Stimulated activated CD8-positive, alpha-beta memory T cell treated with anti-CD3 and anti-CD28 coated beads, Interleukin-7, amount 100 ng/mL, for 4 hours (primary cell): ENCODE measurements around the gene TPM1.

Source experiments
- DNase-seq, 2 donors: peaks; one replicate each; pipeline ENCODE4 v3.0.0-alpha.2; 2020; ENCODE audit warnings: low read depth in 2 of 2

TPM1 gene

DNA sequence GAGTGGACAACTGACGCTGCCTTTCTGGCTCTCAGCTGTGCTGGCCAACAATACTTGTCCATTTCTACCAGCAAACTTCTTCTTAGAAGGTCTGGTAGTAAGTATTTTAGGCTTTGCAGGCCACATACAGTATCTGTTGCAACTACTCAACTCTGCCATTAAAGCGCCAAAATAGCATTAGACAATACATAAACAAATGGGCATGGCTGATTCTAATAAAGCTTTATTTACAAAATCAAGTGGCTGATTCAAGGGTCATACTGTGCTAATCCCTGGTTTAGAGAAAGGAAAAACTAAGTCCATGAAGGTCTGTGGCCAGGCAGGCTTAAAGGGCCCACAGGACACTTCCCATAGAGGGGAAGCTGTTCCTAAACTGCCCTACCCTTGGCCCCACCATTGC is 26.3 kb upstream of the TPM1 start:
- DNase-seq, result no peak

DNA sequence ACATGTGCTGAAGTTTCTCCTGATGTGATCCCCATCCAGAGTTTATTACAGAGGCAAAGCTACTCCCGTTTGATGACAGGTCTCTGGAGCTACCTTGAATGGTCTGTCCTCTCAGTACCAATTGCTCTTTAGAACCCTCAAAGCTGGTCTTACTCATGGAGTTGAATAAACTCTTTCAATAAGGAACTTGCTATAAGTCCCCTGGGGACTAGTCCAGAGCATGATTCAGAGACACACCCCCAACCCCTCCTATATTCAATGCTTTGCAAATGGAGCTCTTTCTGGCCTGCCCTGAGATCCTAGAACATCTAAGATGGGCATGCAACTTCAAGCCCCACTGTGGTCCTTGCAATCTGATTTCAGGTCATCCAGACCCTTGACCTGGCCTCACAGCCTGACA is 23.9 kb upstream of the TPM1 start:
- DNase-seq, result no peak

DNA sequence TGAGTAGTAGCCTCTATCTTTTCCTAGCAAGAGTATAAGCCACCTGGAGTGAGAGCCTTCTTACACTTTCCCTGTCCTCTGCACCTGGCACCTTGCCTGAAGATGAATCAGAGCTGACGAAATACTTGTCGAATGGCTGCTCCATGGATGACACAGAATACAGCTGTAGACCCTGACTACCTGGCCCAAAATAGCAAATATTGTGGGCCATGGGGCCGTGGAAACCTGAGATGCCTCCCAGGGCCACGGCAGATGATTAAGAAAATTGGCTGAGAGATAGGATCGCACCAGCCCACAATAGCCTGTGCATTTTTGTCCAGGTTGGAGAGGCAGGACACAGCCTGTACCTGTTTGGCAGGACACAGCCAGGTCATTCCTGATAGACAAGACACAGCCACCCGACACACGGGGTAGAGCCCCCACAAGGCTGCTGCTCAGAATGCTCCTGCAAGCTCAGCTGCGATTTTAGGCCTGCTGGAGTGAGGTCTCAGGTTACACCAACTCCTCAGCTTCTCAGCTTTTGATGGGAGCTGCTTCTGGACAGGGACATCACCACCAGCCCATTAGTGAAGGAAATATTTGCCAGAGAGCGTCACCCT is 22.9 kb upstream of the TPM1 start:
- no peak for DNase-seq

DNA sequence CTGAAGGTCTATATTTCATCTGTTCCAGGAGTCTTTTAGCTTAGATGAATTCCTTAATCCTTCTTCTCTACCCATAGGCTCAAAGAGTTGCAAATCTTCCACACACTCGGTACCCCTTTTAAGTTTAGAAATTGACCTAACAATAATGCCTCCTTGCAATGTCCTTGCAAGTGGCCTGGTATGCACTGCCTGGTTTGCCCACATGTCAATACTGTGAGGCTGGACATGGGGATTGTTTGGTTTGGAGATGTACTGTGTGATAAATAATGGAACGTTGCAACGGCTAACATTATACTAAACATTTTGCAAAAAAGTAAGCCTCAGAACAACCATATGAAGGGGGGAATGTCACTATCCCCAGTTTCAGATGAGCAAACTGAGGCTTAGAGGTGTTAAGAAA is 22.4 kb upstream of the TPM1 start:
- DNase-seq, result no peak

DNA sequence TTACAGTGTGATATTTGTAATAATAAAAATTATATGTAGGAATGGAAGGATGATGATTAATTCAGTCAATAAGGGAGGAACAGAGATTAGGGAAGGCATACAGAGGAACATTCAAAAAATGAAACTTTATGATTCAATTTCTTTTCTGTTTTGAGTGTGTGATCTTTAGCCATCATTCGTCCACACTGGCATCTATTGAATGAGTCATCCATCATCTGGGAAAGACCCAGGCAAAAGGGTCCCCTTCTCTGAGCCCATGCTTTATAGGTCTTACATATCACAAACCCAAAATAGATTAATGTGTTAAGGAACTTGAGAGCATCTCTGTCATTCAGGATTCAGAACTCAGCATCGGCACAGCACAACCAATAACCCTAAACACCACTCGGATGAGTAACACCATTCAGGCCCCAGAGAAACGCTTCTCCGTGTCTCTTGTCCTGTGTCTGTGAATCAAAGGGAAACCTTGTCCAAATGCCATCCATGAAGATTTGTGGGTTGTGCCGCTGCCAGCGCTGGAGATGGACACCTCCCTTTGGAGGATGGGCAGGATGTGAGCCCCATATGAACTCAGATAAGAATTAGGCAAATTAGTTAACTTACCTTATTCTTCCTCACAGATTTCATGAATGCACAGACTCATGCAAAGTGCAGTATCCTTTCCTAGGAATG is 21.7 kb upstream of the TPM1 start:
- DNase-seq, result no peak

DNA sequence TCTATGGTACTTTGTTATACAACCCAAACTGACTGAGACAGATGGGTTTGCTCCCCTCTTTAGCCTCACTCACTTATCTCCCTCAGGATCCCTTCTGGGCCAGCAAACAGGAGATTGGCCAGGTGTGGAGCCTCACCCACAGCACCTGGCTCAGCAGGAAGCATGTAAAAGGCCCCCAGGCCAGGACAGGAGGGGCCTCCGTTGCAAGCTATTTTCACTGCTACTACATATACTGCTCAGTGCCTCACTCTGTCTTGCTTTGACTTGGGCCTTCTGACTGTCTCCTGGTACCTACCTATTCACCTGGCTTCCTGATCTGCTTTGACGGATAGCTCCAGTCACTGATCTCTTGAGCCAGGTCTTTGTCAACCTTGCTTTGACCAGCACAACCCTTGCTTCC is 20.4 kb upstream of the TPM1 start:
- no peak for DNase-seq

DNA sequence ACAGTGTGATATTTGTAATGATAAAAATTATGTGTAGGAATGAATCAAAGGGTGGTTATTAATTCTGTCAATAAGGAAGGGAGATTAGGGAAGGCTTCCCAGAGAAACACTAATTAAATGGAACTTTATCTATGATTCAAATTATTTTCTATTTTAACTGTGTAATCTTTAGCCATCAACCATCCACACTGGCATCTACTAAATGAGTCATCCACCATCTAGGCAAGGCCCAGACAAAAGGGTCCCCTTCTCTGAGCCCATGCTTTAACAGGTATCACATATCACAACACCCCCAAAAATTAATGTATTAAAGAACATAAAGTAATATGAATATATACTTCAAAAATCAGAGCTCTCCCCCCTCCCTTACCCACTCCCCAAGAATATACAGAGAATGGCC is 19.9 kb upstream of the TPM1 start:
- no peak for DNase-seq

DNA sequence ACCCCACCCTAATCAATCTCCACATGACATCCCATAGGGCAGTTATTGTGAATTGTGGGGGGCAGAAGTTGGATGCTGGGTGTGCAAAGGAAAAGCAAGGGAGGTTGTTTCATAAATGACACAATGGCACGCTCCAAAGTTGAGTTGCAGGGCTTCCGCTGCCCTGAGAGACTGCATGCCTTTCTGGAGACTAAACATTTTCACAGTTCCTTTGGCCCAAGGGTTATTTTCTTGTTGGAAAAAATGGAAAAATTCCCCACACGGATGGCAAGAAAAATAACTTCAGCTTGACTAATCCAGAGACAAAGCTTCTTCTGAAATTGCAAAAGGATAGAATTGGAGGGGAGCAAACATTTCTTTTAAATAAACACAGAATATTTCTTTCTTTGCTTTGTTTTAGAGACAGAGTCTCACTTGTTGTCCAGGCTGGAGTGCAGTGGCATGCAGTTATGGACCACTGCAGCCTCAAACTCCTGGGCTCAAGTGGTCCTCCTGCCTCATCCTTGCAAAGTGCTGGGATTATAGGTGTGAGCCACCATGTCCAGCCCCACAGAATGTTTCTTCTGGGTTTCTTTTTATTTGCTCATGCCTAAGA is 19.1 kb upstream of the TPM1 start:
- no peak for DNase-seq

DNA sequence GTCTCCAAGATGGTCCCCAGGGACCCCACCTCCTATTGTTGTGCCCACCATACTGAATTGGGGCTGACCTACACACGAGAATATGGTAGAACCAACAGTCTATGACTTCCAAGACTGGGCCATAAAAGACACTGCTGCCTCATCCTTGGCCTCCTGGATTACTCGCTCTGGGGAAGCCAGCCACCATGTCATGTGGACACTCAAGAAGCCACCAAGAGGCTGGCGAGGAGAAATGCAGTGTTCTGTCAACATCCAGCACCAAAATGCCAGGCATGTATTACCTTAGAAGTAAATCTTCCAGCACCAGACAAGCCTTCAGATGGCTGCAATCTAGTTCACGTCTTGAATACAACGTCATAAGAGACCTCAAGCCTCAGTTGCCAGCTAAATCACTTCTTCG is 17.1 kb upstream of the TPM1 start:
- no peak for DNase-seq

DNA sequence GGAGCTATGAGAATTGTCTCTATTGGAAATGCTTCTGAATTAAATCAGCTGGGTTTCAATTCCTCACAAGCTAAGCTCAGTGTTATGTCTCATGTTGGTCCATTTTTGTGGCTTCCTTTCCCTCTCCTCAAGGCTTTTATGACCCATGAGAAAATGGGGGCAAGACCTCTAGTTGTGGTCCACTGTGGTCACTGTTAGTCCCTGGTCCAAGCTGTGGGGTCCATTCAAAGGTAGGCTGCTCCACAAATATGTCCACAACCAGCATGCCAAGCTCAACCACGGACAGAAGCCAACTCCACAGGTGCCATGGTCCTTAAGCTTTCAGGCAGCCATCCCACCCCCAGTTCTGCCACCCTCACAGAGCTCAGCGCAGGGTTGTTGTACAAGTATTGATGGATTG is 14.9 kb upstream of the TPM1 start:
- DNase-seq, result no peak

DNA sequence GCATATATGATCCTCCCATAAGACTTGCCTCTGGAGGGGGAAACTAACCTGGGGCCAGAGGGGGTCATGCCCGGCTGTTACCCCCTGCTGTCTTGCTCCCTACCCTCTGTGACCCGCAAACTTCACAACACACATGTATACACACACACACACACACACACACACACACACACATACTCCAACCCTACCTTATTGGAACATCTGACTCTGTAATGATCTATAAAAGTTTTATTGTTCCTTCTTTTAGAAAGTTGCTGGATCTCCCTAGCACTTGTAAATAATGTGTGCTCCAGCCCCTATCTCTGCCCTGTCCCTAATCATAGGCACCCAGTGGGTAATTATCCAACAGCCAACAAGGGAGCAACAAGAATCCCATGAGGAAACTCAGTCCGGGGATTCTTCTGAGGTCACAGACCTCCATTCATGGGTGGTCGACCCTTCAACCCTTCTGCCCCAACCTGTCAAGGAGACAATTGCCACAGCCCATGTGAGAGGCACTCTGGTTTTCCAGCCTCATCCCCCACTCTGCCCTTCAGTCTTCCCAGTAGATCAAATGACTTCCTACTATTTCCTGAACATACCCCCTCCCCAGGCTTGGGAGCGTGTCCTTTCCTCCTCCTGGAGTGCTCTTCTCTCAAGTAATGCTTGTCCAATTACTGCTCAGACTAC is 14.0 kb upstream of the TPM1 start:
- no peak for DNase-seq

DNA sequence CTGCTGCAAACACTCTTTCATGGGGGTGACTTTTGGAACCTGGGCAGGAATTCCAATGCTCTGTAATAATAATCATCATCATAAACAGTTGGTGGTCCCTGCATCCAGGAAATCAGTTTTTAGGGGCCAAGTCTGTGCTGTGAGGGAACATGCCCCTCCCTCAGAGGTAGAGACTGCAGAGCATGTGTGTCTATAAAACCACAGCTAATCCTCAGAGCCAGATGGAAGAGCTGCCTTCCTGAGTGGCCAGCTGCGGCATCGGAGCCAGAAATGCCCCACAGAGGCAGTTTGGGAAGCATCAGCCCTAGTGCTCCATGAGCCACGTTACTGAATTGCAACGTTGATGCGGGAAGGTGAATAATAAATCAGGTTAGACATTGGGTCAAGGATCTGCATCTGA is 12.9 kb upstream of the TPM1 start:
- no peak for DNase-seq

DNA sequence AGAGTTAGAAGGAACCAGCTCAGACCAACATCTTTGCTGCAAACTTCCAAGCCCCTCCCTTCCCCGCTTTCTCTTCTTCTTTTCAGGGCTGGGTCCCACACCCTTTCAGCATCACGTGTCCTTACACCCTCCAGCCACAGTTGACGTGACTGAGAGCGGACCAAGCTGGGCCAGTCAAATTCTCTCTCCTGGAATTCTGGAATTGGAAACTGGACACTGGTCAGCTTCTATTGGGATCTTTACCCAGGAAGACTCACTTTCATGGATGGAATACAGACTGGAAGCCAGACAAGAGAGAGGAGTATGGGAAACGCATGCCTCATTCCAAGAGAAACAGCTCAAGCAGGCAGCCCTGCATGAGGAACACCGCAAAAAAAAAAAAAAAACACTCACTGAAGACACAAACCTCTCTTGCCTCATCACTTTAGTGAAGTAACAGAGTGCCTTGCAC is 12.4 kb upstream of the TPM1 start:
- DNase-seq, result no peak

DNA sequence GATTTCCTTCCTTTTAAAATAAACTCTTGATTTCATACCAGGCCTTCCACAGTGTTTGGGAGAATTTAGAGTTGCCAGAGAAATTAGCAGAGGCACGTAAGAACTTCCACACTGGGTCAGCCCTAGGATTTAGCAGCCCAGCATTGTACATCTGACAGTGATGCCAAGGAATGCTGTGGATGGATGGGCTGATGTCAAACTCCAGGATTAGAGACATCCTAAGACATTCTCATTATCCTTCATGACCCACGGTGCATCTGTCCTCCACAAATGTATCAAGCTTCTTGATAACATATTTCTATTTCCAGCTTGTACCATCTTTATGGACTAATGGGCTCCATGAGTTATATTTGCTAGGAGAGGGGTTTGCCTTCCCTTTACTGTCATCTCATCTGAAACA is 8.0 kb upstream of the TPM1 start:
- no peak for DNase-seq

DNA sequence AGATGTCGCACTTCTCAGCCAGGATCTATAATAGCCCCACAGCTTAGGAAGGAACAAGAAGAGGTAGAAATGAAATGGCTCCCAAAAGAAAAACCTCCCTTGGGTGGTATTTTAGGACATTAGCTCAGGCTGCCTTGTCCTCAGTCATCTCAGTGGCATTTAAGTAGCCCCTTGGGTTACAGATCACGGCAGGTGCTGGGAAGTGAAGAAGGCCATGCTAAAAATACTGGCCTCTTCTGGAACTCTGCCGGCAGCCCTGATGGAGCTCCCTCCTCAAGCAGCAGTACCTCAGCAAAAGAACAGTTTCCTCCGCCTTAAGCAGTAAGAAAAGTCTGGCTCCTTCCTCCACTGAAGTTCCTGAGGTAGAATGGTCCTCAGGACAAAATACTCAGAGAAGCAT is 7.3 kb upstream of the TPM1 start:
- no peak for DNase-seq

DNA sequence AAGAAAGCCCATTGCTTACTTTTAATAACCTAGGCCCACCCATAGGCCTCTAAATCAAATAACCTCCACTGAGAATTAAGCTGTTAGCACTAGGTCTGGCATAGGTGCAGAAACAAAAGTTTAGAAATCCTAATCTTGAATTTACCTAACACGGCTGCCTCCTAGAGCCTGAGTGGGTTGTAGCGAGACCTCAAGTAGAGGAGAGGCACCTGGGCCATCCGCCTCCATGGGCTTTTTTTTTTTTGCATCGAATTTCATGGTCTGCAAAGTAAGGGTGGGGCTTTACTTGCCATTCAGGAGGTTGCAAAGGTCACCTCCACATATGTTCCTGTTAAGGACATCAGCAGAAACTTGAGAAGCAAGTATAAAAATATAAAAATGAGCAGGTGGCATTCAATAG is 6.6 kb upstream of the TPM1 start:
- no peak for DNase-seq

DNA sequence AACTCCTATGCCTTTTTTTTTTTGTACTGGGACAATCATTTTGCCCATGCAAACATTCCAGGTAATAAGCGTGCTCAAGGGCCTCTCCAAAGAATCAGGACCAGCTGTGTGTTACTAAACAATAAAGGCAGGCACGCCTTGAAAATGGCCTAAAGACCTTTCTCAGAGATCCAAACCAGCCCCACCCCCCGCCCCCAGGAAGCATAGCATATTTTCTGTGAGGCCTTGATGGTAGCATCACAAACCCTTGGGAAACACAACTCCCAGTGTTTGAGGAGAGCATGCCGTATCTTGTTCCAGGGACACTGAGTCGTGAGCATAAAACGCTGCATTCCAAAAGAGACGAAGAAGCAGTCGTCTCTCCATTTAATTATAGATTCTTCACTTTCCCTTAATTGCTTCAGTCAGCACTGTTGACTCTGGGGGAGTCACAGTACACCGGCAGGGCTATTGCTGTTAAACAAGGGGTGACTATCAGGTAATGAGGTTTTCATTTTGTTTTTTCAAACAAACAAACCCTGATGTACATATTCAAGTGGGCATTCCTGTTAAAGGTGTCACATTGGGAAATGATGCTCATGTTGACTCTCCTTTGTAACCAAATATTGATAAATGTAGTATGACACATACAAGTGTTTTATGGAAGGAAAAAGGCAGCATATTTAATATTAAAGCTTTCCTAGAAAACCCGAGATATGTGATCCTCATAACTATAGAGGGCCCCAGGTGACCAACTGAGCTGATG is 4.4 kb upstream of the TPM1 start:
- DNase-seq, result no peak

DNA sequence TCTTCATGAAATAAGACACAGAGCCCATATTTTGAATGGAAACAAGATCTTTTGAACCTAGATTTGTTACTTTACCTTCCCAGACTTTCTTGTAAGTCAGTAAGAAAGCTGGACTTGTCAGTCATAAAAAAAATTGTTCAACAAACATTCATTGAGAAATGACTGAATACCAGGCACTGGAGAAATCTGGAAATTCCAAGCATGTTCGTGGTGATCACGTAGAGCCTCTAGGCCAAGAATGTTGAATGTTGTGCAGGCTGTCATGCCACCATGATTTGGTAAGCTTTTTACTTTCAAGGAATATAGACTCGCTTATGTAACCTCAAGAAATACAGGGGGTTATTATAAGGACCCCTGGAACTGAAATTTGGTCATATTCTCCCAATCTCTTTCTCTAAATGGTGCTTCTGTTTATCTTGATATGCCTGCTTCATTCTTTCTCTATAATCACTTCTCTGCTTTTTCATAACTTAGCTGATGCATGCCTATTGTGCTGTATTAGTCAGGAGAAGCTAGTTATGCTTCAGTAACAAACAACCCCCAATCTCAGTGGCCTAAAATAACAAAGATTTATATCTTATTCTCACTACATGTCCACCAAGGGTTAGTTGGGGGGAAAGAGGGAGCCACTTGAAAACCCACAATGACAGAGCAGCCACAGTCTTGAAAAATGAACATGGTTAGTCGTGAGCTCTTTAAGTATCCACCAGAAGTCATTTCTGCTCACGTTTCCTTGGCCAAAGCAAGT is 3.4 kb upstream of the TPM1 start:
- no peak for DNase-seq

DNA sequence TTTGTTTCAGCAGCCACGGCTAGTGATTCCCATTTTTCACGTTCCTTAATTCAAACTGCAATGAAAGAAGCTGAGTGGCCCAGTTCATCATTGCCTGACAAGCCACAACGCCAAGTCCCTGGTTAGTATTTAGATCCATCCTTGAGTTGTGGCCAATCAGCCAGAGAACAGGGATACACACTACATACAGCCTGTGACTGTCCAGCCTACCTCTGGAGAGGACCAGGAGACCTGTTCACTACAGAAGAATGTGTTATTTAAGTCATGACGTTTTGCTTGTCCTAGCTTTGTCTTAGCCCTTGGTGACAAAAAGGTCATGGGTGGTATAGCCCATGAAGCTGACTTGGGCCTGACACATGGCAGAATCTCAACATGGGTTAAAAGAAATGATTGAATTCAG is 2.7 kb upstream of the TPM1 start:
- no peak for DNase-seq

DNA sequence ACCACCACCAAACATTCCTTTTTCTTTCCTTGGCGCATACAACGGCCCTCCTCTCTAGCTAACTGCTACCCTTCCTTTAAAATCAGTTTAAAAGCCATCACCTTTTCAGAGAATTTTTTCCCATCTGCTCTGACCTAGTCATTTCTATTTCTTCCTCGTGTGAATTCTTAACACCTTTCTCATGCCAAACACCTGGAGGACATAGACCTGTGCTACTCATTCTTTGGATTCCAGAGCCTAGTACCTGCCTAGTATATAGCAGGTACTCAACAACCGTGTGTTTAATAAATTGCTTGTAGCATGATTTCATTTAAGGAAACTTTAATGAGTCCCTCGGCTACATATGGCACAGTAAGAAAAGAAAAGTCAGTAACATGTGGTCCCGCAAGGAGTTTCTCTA is 2.0 kb upstream of the TPM1 start:
- no peak for DNase-seq

DNA sequence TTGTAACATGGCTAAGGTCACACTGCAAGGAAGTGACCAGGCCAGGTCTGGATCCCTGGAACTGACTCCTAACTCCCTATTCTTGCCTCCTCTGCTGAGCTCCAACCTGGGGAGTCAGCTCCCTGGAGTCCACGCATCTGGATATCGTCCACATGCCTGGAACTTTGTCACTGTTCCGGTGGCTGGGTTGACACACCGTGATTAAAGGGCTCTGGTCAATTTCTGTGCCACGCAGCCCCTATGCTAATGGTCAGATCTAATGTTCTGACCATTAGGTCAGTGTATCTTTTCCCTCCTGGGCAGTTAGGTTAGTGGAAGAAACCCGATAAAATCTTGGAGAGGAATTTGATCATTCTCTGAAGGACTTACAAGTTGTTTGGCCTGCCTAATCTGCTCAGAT is 1.6 kb upstream of the TPM1 start:
- no peak for DNase-seq
